ACC112 (cell line): Measurements from ENCODE around the gene METRN.
"Not testable (repeated sequence)": the region's sequence is repeated elsewhere in the genome, so short reads cannot be mapped to it uniquely, and the experiment has no call there.

ENCODE experiments used
- H2AFZ ChIP-seq: fragments of 200-600 bp; sonication (generic); one replicate; pipeline ENCODE4 v1.6.0; 2017; ENCODE audit warnings: antibody characterized with exemption, low read length; ENCODE audit not compliant: unreplicated experiment
- H3K27ac ChIP-seq: fragments of 200-600 bp; sonication (generic); 2 replicates; pipeline ENCODE4 v1.5.1; 2014; ENCODE audit warnings: low read depth, mild to moderate bottlenecking, antibody characterized with exemption, low read length, moderate library complexity
- H3K27me3 ChIP-seq: fragments of 200-600 bp; sonication (generic); 2 replicates; pipeline ENCODE4 v1.6.1; 2014; ENCODE audit warnings: mild to moderate bottlenecking, antibody characterized with exemption, low read length, moderate library complexity, mixed read lengths; ENCODE audit not compliant: insufficient read depth
- H3K36me3 ChIP-seq: fragments of 200-600 bp; sonication (generic); 2 replicates; pipeline ENCODE4 v1.6.1; 2016; ENCODE audit warnings: mild to moderate bottlenecking, antibody characterized with exemption, low read length, moderate library complexity, mixed read lengths; ENCODE audit not compliant: insufficient read depth
- H3K4me1 ChIP-seq: fragments of 200-600 bp; sonication (generic); one replicate; pipeline ENCODE4 v1.6.1; 2016; ENCODE audit warnings: low read length, mixed read lengths; ENCODE audit not compliant: insufficient read depth, unreplicated experiment, control insufficient read depth
- H3K4me3 ChIP-seq: fragments of 200-600 bp; sonication (generic); 2 replicates; pipeline ENCODE4 v1.5.1; 2014; ENCODE audit warnings: mild to moderate bottlenecking, low read depth, low read length
- H3K79me2 ChIP-seq: fragments of 200-600 bp; sonication (generic); one replicate; pipeline ENCODE4 v1.6.0; 2016; ENCODE audit warnings: low read length; ENCODE audit not compliant: control insufficient read depth, unreplicated experiment, insufficient read depth

Gene METRN

DNA sequence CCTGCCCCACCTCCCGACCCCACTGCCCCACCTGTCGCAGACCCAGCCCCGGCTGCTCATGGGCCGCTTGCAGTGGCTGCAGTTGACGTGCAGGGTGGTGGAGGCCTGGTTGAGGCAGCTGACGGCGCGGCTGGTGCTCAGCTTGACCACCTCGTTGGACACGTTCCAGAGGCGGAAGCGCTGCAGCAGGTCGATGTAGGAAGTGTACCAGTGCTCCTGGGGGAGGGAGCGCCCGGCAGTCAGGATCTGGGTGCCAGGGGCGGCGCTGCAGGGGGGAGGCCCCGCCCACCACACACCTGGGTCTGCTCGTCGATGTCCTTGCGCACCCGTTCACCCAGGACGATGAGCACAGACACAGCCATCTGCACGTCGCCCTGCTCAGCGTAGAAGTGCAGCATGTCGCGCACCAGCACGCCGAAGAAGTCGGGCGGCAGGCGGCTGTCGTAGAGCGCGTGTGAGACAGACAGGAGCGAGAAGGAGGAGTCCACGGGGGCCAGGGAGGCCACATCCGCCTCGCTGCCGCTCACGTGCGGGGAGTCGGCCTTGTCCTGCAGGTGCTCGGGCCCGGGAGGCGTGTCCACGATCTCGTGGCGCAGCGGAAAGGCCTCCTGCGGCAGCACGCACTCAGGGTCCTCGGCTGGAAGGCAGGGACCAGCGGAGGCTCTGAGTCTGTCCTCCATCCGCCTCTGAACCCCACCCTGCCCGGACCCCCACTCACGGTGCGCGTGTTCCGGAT, 29.8 kb upstream of the METRN start:
- H3K79me2 ChIP-seq = peaks cover 53% of the 10 kb centered on the region
- H3K27me3 ChIP-seq = no peaks in the 10 kb centered on the region
- H2AFZ ChIP-seq = no peak overlapping the region
- H3K4me1 ChIP-seq = peaks cover 29% of the 10 kb centered on the region
- H3K4me3 ChIP-seq = no peak overlapping the region
- peaks cover 25% of the 10 kb centered on the region; the same call in 1 of the 2 replicates for H3K36me3 ChIP-seq
- H3K27ac ChIP-seq = no peak overlapping the region

DNA sequence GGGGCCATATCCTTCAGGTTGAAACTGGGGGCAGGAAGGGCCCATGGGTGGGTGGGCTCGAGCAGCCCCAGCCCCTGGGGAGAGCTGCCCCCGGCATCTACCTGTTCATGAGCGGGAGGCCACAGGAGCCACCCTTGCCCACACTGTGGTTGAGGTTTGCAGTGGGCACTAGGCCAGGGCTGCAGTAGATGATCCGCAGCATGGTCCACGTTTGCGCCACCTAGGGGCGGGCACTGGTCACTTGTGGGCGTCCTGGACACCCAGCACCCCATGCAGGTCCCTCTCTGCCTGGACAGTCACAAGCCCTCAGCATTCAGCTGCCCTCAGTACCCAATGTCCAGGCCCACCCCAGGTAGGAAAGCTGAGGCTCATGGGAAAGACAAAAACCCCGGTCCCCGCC, 29.0 kb upstream of the METRN start:
- Histone ChIP-seq H3K27ac (no peak overlapping the region), H3K79me2 (peaks cover 47% of the 10 kb centered on the region), H2AFZ (no peak overlapping the region), H3K4me3 (no peak overlapping the region), H3K4me1 (peaks cover 29% of the 10 kb centered on the region), H3K36me3 (peaks cover 25% of the 10 kb centered on the region; the same call in 1 of the 2 replicates), H3K27me3 (no peaks in the 10 kb centered on the region)

DNA sequence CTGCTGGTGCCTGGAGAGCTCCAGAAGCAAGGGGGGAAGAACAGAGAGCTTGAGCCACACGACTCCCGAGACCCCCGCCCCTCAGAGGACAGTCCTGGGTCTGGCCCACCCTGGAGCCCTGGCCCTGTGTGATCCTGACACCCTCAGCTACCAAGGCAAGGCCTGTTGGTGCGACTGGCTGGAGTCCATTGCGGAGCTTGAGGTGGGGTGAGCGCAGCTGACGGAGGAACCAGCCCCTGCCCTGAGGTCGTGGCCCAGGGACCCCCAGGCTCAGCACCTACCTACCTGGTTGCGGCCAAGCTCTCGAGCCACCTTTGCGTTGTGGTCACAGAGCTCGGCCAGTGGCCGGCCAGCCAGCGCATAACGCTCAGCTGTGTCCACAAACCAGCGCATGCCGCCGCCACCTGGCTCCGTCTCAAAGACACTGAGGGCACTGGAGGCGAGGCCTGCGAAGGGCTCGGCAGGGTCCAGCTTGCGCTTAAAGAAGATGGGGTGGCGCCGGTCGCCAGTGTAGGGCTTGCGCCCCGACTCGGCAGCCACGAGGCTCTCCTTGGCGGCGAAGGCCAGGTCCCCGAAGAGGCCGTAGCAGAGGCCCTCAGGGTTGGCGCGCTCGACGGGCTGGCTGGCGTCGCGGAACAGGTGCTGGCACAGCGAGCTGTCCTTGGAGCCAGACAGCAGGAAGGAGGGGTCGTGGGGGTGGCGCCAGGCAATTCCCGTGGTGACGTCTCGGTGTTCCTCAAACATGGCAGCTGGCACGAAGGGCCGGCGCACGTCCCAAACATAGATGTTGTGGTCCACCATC, 28.3 kb upstream of the METRN start:
- peaks cover 23% of the 10 kb centered on the region for H3K4me1 ChIP-seq
- H3K36me3 ChIP-seq = peaks cover 24% of the 10 kb centered on the region; the same call in 1 of the 2 replicates
- H3K27me3 ChIP-seq = no peaks in the 10 kb centered on the region
- no peak overlapping the region for H2AFZ ChIP-seq
- no peak overlapping the region for H3K4me3 ChIP-seq
- H3K27ac ChIP-seq = no peak overlapping the region
- peaks cover 40% of the 10 kb centered on the region for H3K79me2 ChIP-seq

DNA sequence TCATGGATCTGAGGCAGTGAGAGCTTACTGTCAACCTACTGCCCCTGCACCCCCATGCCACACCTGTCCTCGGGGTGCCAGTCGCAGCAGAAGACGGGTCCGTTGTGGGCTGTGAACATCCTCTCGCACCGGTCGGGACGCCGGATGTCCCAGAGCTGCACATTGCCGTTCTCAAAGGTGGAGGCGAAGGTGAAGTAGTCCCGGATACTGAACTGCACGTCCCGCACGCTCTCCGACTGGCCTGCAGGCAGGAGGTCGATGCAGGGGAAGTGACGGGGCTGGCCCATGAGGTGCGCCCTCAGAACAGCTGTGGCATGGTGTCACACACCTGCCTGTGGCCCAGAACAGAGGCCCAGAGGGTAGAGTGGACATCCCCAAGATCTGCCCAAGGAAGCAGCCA, 27.4 kb upstream of the METRN start:
- Histone ChIP-seq H3K36me3 (peaks cover 17% of the 10 kb centered on the region; the same call in 1 of the 2 replicates), H3K27ac (no peak overlapping the region), H3K4me3 (no peak overlapping the region), H3K27me3 (peaks cover 7% of the 10 kb centered on the region), H3K79me2 (peaks cover 32% of the 10 kb centered on the region), H3K4me1 (peaks cover 15% of the 10 kb centered on the region), H2AFZ (no peak overlapping the region)

DNA sequence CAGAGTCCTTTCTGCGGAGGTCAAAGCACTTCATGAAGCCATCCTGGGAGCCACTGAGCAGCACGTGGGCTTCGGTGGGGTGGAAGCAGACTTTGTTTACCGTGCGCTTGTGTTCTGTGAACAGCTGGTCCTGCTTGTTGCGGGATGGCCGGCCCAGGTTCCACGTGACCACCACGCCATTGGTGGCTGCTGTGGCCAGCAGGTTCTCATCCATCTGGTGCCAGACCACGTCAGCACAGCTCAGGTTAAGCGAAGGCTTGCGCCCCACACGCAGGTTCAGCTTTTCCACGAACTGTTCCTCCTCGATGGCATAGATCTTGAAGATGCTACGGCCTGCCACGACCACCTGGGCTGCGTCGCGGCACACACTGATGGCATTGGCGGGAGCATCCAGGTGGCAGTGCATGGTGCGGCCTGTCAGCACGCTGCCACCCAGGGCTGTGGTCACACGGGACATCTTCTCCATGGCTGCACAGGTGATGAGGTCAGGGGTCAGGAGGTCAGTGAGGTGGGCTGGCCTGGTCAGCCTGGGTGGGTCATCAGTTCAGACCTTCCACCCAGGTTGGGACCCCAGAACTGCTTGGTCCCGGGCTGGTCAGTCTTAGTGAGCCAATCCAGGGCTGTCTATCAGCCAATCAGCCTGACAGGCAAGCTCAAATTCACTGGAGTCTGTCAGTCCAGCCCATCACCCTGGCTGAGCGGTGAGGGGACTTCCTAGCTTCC, 25.6 kb upstream of the METRN start:
- peaks cover 9% of the 10 kb centered on the region; the same call in 1 of the 2 replicates for H3K36me3 ChIP-seq
- H2AFZ ChIP-seq = peak overlapping the region; percentile 92
- peak overlapping the region; percentile 41; the same call in 1 of the 2 replicates for H3K27ac ChIP-seq
- peak overlapping the region; percentile 94 for H3K4me3 ChIP-seq
- peaks cover 16% of the 10 kb centered on the region for H3K79me2 ChIP-seq
- H3K4me1 ChIP-seq = peaks cover 5% of the 10 kb centered on the region
- peaks cover 25% of the 10 kb centered on the region for H3K27me3 ChIP-seq

DNA sequence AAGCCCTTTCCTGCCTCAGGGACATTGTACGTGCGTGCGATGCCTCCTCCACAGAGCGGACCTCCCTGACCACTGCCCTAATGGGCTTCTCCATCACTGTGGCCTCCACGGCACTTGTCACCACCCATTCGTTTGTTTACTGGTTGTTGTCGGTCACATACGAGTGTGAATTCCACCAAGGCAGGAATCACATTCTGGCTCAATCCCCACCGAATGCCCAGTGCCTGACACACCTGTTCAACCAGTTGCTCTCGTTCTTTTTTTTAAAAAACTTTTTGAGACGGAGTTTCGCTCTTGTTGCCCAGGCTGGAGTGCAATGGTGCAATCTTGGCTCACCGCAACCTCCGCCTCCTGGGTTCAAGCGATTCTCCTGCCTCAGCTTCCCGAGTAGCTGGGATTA, 23.7 kb upstream of the METRN start:
- H3K79me2 ChIP-seq = peaks cover 12% of the 10 kb centered on the region
- not testable (repeated sequence) for H3K36me3 ChIP-seq, H2AFZ ChIP-seq, H3K4me1 ChIP-seq, H3K27ac ChIP-seq, H3K4me3 ChIP-seq
- H3K27me3 ChIP-seq = peaks cover 42% of the 10 kb centered on the region

DNA sequence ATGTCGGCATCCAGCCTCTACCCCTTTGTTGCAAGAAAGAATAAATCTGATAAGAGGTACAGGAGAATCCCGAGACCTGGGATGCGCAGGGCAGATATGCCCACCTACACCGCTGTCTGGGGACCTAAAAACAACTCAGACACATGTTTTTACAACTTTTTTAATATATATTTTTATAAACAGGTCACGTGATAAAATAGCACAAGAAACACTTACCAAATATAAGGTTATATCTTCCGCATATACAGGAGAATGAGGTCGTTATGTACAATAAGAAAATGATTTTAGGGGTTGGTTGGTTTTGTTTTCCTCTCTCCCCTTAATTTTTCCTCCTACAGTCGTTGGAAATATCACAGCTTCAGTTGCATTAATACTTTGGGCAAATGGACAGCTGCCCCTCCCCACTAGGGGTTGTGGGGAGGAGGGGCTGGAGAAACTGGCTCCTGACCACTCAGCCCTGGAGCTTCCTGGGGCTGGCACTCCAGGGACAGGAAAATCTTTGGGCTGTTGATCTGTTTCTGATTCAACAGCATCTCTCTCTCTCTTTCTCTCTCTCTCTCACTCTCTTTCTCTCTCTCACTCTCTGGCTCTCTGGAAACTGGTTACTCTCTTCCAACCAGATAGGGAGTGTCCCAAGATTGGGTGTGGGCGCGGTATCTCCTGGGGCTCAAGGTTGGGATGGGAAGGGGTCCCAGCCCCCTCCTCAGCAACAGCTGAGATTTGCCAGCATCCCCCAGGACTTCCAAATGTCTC, 22.4 kb upstream of the METRN start:
- Histone ChIP-seq H3K27me3 (peaks cover 43% of the 10 kb centered on the region), H3K36me3 (no peaks in the 10 kb centered on the region), H3K27ac (no peak overlapping the region), H3K4me1 (peaks cover 5% of the 10 kb centered on the region), H3K4me3 (no peak overlapping the region), H2AFZ (no peak overlapping the region), H3K79me2 (peaks cover 12% of the 10 kb centered on the region)

DNA sequence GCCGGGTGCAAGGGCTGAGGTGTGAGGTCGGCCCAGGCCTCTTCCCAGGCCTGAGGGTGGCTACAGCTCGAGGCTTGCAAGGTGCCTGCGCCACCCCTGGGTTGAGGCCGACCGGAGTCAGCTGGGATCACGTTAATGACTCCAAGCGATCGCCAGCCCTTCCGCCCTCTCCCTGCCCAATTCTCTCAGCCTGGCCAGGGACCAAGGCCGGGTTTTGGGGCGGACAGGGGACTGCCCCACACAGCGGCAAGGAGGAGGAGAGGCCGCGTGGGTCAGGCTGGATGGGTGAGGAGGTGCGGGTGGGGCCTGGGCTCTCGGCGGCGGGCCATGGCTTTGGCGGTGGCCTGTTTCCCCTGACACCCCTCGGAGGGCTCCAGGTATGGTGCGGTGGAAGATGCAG, 21.6 kb upstream of the METRN start:
- Histone ChIP-seq H3K27ac (no peak overlapping the region), H3K27me3 (peaks cover 47% of the 10 kb centered on the region), H3K4me3 (no peak overlapping the region)

DNA sequence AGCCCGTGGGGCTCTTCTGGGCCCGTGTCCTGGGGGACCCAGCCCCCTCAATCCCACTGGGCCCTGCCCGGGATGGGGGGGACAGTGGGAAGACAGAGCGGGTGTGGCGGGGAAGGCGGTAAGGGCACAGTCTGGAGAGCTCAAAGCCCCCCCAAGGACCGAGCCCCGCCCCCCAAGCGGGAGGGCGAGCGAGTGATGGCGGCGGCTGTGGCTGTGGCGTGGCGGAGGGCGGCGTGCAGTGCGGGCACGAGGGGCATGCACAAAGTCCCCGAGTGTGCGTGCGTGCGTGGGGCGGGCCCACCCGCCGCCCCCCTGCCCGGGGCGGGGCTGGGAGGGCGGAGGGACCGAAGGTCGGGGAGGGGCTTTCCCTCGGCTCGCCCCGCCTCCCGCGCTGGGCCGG, 21.2 kb upstream of the METRN start:
- Histone ChIP-seq H2AFZ (no peak overlapping the region), H3K79me2 (peaks cover 9% of the 10 kb centered on the region), H3K27ac (no peak overlapping the region), H3K27me3 (peaks cover 49% of the 10 kb centered on the region), H3K36me3 (no peaks in the 10 kb centered on the region), H3K4me3 (no peak overlapping the region), H3K4me1 (peaks cover 5% of the 10 kb centered on the region)

More for the DNA sequence above, 21.6 kb upstream of the METRN start:
- H3K36me3 ChIP-seq = no peaks in the 10 kb centered on the region
- peaks cover 10% of the 10 kb centered on the region for H3K79me2 ChIP-seq
- H2AFZ ChIP-seq = no peak overlapping the region
- H3K4me1 ChIP-seq = peaks cover 5% of the 10 kb centered on the region
